HG03575 (cell line): ENCODE data around the gene CDCA8.

ENCODE experiments used
- ATAC-seq: cut with Tn5 transposase; IDR thresholded peaks from one replicate; pipeline ENCODE4 v1.9.1; 2021; ENCODE audit not compliant: unreplicated experiment, insufficient number of reproducible peaks, low FRiP score; ENCODE audit errors: extremely low read depth

Gene CDCA8

GRCh38 chr1:37692078-37692833 is at the start of gene CDCA8:
CDCA8 (plus strand) TSS chr1:37692516; CDS start chr1:37692691, 175 bp downstream.
- peak; percentile 46 for ATAC-seq

DNA sequence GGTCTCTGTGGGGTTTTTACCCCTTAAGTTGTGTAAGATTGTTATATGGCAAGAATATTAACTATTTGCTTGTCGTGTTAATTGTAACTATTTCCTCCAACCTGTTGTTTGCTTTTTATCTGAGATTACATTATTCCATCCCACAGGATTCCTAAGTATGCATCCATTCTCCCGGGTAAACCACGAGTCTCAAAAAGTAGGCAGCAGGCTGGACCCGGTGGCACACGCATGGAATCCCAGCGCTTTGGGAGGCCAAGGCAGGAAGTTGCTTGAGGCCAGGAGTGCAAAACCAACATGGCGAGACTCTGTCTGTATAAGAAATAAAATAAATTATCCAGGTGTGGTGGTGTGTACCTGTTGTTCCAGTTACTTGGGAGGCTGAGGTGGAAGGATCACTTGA is 45.0 kb upstream of the CDCA8 start:
- ATAC-seq = no peak

DNA sequence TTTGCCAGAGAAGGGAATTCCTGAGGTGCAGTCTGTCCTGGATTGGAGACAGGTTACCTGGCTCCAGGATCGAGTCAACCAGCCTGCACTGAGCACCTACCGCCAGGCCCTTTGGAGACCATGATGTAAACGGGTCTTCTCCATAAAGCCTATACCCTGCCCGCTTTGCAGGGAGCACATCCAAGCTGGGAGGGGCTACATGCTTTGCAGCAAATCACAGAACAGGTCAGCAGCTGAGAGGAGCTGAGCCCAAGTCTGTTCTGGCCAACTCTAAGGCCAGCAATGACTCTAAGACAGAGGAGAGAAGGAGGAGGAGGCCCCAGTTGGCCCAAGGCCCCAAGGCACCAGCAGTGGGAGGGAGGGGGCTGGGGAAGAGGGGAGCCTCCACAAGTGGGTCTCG is 42.1 kb upstream of the CDCA8 start:
- ATAC-seq = no peak

GRCh38 chr1:37650721-37651120 is 41.6 kb upstream of the CDCA8 start:
- no peak for ATAC-seq

- no peak for ATAC-seq
Measured at GRCh38 chr1:37651803-37652202, 40.5 kb upstream of the CDCA8 start.

DNA sequence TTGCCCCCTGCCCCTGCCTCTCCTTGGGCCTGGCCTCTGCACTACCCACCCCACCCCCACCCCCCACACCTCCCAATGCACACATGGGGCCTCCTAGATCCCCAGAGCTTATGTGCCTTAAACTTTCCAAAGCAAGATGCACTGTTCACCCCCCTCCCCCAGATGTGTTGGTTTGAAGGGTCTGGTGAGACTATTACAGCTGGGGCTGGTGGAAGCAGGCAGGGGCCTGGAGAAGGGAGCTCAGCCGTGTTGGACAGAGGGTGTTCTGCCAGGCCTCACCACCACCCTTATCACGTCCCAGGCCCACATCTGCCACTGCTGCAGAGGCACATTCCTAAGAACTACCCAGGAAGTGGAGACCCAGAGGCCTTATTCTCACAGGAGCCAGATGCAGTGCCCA is 39.3 kb upstream of the CDCA8 start:
- ATAC-seq = no peak

- no peak for ATAC-seq
Measured at GRCh38 chr1:37653906-37654305, 38.4 kb upstream of the CDCA8 start.

DNA sequence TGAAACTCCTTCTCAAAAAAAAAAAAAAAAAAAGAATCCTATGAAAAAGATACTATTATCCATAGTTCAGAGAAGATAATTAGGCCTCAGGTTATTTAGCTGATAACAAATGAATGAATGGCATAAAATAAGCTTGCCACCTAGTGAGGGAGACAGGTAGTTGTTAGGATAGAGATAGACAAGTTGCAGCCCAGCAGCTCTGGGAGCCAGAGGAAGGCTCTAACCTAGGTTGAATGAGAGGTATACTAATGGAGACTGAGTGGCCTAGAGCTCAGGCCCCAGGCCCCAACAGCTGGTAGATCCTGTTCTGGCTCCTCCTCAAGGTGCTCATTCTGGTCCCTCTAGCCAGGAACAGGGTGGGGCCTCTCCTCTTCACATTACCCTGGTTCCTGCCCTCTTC is 37.0 kb upstream of the CDCA8 start:
- no peak for ATAC-seq

DNA sequence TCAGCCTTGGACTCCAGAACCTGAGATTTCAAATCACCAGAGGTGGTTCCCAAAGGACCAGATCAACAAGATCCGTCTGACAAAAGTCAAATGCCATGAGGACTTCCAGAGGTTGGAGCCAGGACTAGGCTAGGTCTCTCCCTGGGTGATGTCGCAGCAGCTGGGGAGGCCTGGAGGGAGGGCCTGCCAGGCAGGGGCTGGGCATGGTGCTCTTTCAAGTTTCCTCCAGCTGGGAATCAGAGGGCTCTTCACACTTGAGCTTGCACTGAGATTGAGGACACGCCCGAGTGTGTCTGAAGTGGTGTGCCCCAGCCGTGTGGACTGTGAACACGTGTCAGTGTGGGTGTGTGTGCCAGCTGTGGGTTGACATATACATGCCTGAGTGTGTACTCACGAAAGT is 36.3 kb upstream of the CDCA8 start:
- no peak for ATAC-seq

GRCh38 chr1:37656881-37657280 is 35.4 kb upstream of the CDCA8 start:
- ATAC-seq = no peak

DNA sequence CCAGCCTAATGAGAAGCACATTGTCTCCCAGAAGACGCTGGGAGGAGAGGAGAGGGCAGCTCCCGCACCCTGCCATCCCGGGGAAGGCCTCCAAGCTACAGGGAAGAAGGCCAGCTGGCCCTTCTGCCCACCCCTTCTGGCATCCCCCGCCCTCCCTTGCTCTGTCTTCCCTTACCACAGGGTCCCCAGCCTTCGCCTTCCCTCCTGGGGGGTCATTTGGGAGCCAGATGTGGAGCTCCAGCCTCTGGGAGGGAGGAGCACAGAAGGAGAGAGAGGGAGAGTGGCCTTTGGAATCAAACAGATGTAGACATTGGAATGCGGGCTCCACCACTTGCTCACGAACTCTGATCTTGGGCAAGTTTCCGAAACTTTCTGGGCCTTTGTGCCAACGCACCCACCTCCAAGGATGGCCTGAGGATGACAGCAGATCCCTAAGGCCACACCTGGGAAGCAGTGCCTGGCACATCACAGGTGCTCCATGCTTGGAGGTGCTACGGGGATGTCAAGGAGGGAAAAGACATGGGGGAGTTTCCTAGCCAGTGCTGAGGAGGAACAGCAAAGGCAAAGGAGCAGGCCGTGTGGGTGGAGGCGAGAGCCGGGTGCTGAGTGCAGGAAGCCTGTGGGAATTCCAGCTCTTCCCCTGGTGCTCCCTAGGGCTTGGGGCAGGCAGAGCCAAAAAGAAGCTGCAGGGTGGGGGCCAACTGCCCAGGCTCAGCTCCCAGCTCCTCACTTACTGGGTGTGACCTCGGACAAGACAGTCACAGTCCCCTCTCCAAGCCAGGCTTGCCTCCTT is 34.5 kb upstream of the CDCA8 start:
- no peak for ATAC-seq

DNA sequence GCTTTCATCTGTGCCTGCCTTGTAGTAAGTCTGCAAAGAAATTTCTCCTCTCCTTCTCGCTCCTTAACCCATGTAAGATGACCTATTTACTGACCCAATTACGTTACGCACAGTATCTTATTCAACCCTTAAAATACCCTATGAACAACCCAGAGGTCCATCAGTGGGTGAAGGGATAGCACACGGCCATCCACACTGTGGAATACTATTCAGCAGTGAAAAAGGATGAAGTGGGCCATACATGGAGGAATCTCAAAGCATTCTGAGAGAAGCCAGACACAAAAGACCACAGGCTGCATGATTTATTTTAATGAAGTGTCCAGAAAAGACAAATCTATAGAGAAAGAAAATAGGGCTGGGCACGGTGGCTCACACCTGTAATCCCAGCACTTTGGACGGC is 33.8 kb upstream of the CDCA8 start:
- ATAC-seq = no peak

DNA sequence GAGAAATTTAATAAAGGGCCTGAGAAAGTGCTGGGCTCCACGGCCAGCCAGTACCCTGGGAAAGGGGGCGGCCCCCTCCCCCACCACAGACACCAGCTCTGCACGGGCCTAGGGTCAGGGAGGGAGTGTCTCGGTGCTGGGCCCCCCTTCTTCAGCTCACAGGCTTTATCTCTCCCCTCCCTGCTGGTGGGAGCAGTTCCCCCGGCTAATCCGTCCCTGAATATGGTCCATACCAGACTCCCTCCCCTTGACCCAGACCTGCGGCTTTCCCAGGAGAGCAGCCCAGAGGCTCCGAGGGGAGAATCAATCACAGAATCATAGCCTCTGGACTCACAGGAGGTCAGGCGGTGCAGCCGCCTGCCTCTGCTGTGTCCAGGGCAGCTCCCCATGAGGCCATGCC is 31.7 kb upstream of the CDCA8 start:
- no peak for ATAC-seq

DNA sequence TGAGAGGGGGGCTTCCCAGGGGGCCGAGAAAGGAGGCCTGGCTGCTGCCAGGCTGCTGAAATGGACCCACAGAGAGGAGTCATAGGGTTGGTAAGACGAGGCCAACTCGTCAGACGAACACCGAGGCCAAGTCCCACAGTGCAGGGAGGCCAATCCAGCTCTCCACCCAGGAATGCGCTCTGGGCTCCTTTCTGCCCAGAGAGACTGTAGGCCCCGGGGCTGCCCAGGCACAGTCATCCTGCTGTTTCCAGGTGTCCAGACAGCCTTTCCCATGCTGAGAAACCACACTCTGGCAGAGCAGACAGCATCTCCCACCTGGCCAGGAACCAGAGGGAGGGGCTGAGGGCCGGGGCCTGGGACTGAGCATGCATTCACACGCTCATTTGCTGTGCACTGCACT is 30.9 kb upstream of the CDCA8 start:
- ATAC-seq = no peak

DNA sequence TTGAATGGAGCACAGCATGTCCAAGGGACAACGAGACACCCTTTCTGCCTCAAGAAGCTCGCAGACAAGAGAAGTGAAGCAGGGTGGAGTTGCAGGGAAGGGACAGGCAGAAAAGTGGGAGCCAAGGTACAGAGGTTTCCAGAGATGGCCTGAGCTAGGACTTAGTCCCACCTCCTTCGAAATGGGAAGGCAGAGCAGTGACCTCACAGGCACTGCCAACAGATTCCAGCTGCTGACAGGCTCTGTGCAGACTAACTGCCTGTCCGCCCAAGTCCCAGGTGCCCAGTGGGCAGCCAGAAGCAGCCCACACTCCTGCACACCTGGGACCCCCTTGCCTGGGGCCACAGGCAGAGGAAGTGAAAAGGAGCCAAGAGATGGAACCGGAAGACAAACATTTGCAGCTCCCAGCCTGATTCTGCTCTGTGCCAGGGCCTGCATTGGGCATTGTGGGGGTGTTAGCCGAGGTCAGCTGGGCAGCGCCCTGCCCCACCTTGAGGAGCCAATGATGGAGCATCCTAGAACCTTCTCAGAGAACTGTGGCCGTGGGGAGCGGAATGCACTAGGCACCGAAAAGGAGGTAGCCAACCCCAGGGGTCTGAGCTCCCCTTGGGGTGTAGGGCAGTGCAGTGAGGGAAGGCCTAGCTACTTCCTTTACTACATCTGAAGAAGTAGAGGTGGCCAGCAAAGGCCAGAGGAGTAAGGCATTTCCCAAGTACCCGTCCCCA is 30.1 kb upstream of the CDCA8 start:
- no peak for ATAC-seq

GRCh38 chr1:37663426-37664000 is 28.8 kb upstream of the CDCA8 start:
- ATAC-seq = no peak

- no peak for ATAC-seq
Measured at GRCh38 chr1:37666241-37666867, 26.0 kb upstream of the CDCA8 start.

- no peak for ATAC-seq
Measured at GRCh38 chr1:37667023-37667671, 25.2 kb upstream of the CDCA8 start.

DNA sequence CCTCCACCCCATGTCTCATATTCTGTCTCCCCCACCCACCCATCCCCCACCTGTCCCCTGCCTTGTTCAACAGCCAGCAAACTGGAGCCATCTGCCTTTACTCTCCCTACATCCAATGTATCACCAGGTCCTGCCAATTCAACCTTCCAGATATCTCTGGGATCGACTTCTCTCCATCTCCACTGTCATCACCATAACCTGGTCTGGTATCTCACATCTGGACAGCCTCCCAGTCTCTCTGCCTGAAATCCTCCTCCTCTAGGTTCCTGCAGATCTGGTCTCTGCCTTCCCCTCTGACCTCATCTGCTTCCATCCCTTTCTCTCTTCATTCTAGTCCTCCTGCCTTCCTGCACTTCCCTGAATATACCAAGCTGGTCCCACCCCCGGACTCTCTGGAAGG is 22.2 kb upstream of the CDCA8 start:
- no peak for ATAC-seq
